Neural crest cell (in vitro differentiated cells): Measurements from ENCODE around the gene CD36. TPM values are rescaled to one million over a fixed set of nuclear protein-coding genes. Genes with fewer than 3 reads are reported as not detected.

Source experiments
- DNase-seq: peaks from one replicate; pipeline ENCODE4 v3.0.0; 2021; ENCODE audit warnings: low read depth, mixed read lengths, low spot score
- H3K27ac Mint-ChIP-seq: one replicate; pipeline ENCODE4 v1.8.0; 2021; ENCODE audit warnings: mild to moderate bottlenecking, mixed read lengths; ENCODE audit not compliant: unreplicated experiment
- H3K27me3 Mint-ChIP-seq: 2 replicates; pipeline ENCODE4 v1.8.0; 2021; ENCODE audit warnings: low read depth, mild to moderate bottlenecking, mixed read lengths
- H3K36me3 Mint-ChIP-seq: 2 replicates; pipeline ENCODE4 v1.8.0; 2021; ENCODE audit warnings: low read depth, mild to moderate bottlenecking, mixed read lengths
- H3K4me1 Mint-ChIP-seq: 2 replicates; pipeline ENCODE4 v1.8.0; 2021; ENCODE audit warnings: mixed read lengths
- H3K4me3 Mint-ChIP-seq: one replicate; pipeline ENCODE4 v1.8.0; 2021; ENCODE audit warnings: mild to moderate bottlenecking, mixed read lengths
- H3K9me3 Mint-ChIP-seq: 2 replicates; pipeline ENCODE4 v1.8.0; 2021; ENCODE audit warnings: mixed read lengths
- CTCF ChIP-seq: fragments of 200-600 bp; sonication (generic); conservative IDR thresholded peaks from 2 replicates; pipeline ENCODE4 v1.5.0; 2021; ENCODE audit warnings: antibody characterized with exemption, mild to moderate bottlenecking
- total RNA-seq: library from RNA; stranded (reverse); gene quantifications from 2 replicates; pipeline ENCODE4 v1.2.1, GENCODE V29; 2021

Gene CD36
- total RNA-seq, 1 donor from 2014 or later = 0.40 TPM

GRCh38 chr7:80597875-80598274, 40.6 kb upstream of the CD36 start:
- no peak for TF ChIP-seq CTCF
- H3K27me3 Mint-ChIP-seq = no peaks in the 10 kb centered on the region
- no peaks in the 10 kb centered on the region for H3K4me1 Mint-ChIP-seq
- no peak for DNase-seq
- H3K4me3 Mint-ChIP-seq = no peak overlapping the region
- H3K9me3 Mint-ChIP-seq = peaks cover 2% of the 10 kb centered on the region
- no peaks in the 10 kb centered on the region for H3K36me3 Mint-ChIP-seq
- H3K27ac Mint-ChIP-seq = no peak overlapping the region

- H3K4me1 Mint-ChIP-seq = no peaks in the 10 kb centered on the region
- H3K36me3 Mint-ChIP-seq = no peaks in the 10 kb centered on the region
- H3K27ac Mint-ChIP-seq = no peak overlapping the region
- TF ChIP-seq CTCF = no peak
- no peaks in the 10 kb centered on the region for H3K9me3 Mint-ChIP-seq
- no peak for DNase-seq
- no peak overlapping the region for H3K4me3 Mint-ChIP-seq
- H3K27me3 Mint-ChIP-seq = no peaks in the 10 kb centered on the region
Measured at GRCh38 chr7:80600046-80600445, 38.4 kb upstream of the CD36 start.

DNA sequence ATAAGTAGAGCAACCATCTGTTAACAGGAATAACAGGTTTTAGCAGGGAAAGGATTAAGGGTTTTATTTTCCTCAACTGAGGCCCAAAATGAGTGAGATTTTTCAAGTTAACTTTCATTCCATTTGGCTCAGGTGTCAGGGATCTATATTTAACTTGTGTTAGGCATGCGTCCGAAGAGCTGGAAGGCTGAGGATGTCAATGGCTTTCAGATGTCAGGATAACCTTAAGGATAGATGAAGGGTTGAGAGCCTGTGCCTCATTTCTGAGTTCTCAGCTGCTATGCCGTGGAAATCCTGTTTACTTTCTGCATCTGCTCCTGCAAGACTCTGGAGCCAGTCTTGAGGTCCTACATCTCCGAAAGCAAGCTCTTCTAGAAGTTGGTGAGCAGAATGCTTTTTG, 36.4 kb upstream of the CD36 start:
- no peaks in the 10 kb centered on the region for H3K4me1 Mint-ChIP-seq
- H3K4me3 Mint-ChIP-seq = no peak overlapping the region
- no peak overlapping the region for H3K27ac Mint-ChIP-seq
- H3K27me3 Mint-ChIP-seq = no peaks in the 10 kb centered on the region
- H3K36me3 Mint-ChIP-seq = no peaks in the 10 kb centered on the region
- no peak for TF ChIP-seq CTCF
- no peak for DNase-seq
- H3K9me3 Mint-ChIP-seq = no peaks in the 10 kb centered on the region

DNA sequence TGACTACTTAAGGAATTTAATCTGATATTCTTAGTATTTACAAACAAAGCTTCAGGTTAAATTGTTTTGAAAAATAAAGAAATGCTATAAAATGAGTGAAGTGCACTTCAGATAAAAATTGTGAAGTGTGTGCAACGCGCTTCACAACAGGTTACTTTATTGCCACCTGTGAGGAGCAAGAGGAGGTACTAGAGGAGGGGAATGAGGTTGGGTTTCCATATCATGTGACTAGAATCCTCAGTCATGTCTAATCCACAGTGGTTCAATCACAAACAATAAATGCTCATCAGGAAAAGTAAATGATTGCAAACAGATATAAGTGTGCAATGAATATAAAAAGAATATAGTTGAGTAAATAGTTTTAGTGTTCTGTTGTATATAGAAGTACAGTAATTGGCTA, 34.5 kb upstream of the CD36 start:
- H3K4me3 Mint-ChIP-seq = no peak overlapping the region
- H3K9me3 Mint-ChIP-seq = no peaks in the 10 kb centered on the region
- no peak for TF ChIP-seq CTCF
- no peaks in the 10 kb centered on the region for H3K27me3 Mint-ChIP-seq
- no peak overlapping the region for H3K27ac Mint-ChIP-seq
- H3K4me1 Mint-ChIP-seq = no peaks in the 10 kb centered on the region
- no peaks in the 10 kb centered on the region for H3K36me3 Mint-ChIP-seq
- DNase-seq = no peak

DNA sequence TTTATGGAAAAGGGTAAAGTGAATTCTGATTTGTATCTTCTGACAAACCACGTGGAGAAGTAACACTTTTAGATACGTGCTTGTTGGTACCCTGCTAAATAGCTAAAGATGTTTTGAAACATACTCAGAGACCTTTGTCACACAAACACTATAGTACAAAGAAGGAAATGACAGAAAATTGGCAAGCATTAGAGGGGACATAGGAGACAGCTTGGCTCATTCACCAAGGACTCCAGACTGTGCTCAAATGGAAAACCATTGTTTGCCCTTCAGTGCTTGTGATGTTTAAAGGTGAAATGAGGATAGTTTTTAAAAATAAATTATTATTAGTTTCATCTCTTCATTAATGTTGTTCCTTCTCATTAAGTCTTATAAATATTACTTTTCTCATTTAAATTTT, 34.0 kb upstream of the CD36 start:
- H3K27me3 Mint-ChIP-seq = no peaks in the 10 kb centered on the region
- no peaks in the 10 kb centered on the region for H3K9me3 Mint-ChIP-seq
- H3K36me3 Mint-ChIP-seq = no peaks in the 10 kb centered on the region
- H3K4me1 Mint-ChIP-seq = no peaks in the 10 kb centered on the region
- no peak overlapping the region for H3K4me3 Mint-ChIP-seq
- H3K27ac Mint-ChIP-seq = no peak overlapping the region
- TF ChIP-seq CTCF = no peak
- no peak for DNase-seq

DNA sequence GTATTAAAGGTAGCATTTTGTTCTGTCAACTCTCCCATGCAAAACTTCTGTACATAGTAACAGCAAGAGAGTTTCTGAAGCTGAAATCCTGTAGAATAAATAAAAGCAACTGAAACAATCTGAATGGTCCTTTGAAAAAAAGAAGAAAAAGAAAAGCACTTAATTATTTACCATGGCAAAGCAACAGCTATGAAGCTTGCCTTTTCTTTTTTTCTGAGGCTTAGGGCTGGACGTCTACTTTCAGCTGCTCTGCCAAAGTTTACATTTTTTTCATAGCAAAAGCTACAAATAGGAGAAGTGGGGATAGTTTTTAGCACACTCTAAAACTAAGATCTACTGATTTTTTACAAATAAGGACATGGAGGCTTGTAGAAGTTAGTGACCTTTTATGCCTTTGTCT, 31.3 kb upstream of the CD36 start:
- H3K36me3 Mint-ChIP-seq = no peaks in the 10 kb centered on the region
- H3K27me3 Mint-ChIP-seq = no peaks in the 10 kb centered on the region
- TF ChIP-seq CTCF = no peak
- H3K27ac Mint-ChIP-seq = no peak overlapping the region
- no peaks in the 10 kb centered on the region for H3K4me1 Mint-ChIP-seq
- H3K9me3 Mint-ChIP-seq = no peaks in the 10 kb centered on the region
- no peak overlapping the region for H3K4me3 Mint-ChIP-seq
- DNase-seq = no peak
